ENCODE results near the gene LDB2. TPM values are rescaled to one million over a fixed set of nuclear protein-coding genes. Genes with fewer than 3 reads are reported as not detected.

Gene LDB2
- total and polyA plus RNA-seq, 2 donors (not counting 1 experiment from before 2014, with no cell fraction given) = not detected

DNA sequence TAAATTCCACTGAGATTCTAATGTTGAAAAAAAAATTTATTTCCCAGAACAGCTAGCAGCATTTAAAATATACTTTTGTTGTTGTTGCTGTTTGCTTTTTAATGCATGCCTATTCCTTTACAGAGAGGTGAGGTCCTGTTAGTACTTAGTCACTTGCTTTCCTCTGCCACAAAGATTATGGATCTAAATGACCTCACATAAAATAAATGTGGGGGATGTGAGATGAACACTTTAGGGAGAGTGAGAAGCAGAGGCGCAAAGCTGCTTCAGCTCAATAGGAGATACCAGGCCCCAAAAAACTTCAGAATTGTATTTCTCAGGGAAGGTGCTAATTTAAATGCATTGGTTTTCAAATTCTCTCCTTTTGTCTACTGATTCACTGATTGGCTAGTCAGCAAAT, 4.0 kb downstream of the LDB2 start:
- Histone ChIP-seq H3K4me3 (ENCODE audit: control extremely low read depth in 1 of 5, extremely low read depth in 1 of 5, insufficient read depth in 1 of 5, low read depth in 2 of 5, low read length in 4 of 5) (no peak overlapping the region), H3K79me2 (ENCODE audit: control insufficient read depth, insufficient read depth, low read length) (no peaks in the 10 kb centered on the region), H4K20me1 (ENCODE audit: control insufficient read depth, insufficient read depth, low read length, poor library complexity, severe bottlenecking) (no peaks in the 10 kb centered on the region), H3K9ac (ENCODE audit: low read length) (no peak overlapping the region), H3K36me3 (replicated peaks in 1 of 2; ENCODE audit: control extremely low read depth in 1 of 2, control insufficient read depth in 1 of 2, extremely low read depth in 1 of 2, insufficient read depth in 2 of 2, low read length in 1 of 2) (no peaks in the 10 kb centered on the region), H3K27me3 (replicated peaks in 1 of 4; ENCODE audit: control extremely low read depth in 1 of 4, control insufficient read depth in 3 of 4, insufficient read depth in 4 of 4, low read length in 3 of 4) (peaks cover 0 to 3% (median 0%) of the 10 kb centered on the region in 4 experiments), H3K4me1 (ENCODE audit: control insufficient read depth in 2 of 2, insufficient read depth in 2 of 2, low read length in 2 of 2) (peaks cover 0 to 4% of the 10 kb centered on the region in 2 donors), H3K27ac (ENCODE audit: low read length in 2 of 2) (no peak overlapping the region), H3K4me2 (replicated peaks; ENCODE audit: low read depth, low read length, poor library complexity, severe bottlenecking) (no peak overlapping the region), H3K9me3 (ENCODE audit: control extremely low read depth in 1 of 3, control insufficient read depth in 2 of 3, insufficient read depth in 1 of 3, low read length in 2 of 3) (no peaks in the 10 kb centered on the region), H2AFZ (ENCODE audit: insufficient read depth, low read depth, low read length, poor library complexity, severe bottlenecking) (no peak overlapping the region)
- H3K27ac Mint-ChIP-seq = no peak overlapping the region
- CTCF ChIA-PET = no interaction called here
- no peaks in the 10 kb centered on the region for H3K9me3 Mint-ChIP-seq (ENCODE audit: insufficient read depth)
- ATAC-seq (ENCODE audit: low read depth) (no peak), DNase-seq (no peak)
- H3K27me3 Mint-ChIP-seq = peaks cover 23% of the 10 kb centered on the region
- TF ChIP-seq, protein P1, sequence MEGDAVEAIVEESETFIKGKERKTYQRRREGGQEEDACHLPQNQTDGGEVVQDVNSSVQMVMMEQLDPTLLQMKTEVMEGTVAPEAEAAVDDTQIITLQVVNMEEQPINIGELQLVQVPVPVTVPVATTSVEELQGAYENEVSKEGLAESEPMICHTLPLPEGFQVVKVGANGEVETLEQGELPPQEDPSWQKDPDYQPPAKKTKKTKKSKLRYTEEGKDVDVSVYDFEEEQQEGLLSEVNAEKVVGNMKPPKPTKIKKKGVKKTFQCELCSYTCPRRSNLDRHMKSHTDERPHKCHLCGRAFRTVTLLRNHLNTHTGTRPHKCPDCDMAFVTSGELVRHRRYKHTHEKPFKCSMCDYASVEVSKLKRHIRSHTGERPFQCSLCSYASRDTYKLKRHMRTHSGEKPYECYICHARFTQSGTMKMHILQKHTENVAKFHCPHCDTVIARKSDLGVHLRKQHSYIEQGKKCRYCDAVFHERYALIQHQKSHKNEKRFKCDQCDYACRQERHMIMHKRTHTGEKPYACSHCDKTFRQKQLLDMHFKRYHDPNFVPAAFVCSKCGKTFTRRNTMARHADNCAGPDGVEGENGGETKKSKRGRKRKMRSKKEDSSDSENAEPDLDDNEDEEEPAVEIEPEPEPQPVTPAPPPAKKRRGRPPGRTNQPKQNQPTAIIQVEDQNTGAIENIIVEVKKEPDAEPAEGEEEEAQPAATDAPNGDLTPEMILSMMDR (IDR thresholded peaks at IDR 0.05) = no peak
- no peak for TF ChIP-seq EZH2 (IDR thresholded peaks at IDR 0.05; ENCODE audit: borderline replicate concordance, insufficient read depth, low read depth, low read length, poor library complexity, severe bottlenecking)
- H3K4me1 Mint-ChIP-seq = peaks cover 3% of the 10 kb centered on the region
- intact Hi-C loops (cut with micrococcal nuclease) = no loop called here
- H3K4me3 Mint-ChIP-seq = no peak overlapping the region
- WGBS (ENCODE audit: insufficient coverage) = no CpG with 5 or more reads among the region's 1 CpG
- POLR2A ChIA-PET = no interaction called here

DNA sequence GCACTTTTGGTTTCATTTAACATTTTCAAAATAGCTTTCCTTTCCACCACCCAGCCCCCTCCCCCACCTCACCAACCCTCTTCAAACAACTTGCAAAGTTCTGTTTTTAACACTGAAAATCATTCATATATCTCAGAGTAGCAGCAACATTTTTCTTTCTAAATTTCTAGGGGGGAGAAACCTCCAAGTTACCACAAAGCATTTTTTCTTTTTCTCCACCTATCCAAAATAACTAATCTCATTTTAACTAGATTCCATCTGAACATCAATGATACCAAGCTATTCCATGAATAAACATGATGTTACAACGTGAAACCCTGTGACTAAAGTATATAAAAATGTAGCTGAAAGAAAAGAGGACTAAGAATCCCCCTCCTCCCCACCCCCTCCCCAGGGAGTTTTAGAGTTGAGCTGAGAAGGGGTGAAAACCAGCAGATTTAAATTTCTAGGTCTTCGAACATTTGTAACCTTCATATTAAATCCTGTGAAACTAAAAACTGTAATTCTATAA, 5.2 kb downstream of the LDB2 start:
- Histone ChIP-seq H2AFZ (ENCODE audit: insufficient read depth, low read depth, low read length, poor library complexity, severe bottlenecking) (no peak overlapping the region), H3K4me2 (replicated peaks; ENCODE audit: low read depth, low read length, poor library complexity, severe bottlenecking) (peak overlapping the region; percentile 15), H4K20me1 (ENCODE audit: control insufficient read depth, insufficient read depth, low read length, poor library complexity, severe bottlenecking) (no peaks in the 10 kb centered on the region), H3K79me2 (ENCODE audit: control insufficient read depth, insufficient read depth, low read length) (no peaks in the 10 kb centered on the region), H3K4me3 (ENCODE audit: control extremely low read depth in 1 of 5, extremely low read depth in 1 of 5, insufficient read depth in 1 of 5, low read depth in 2 of 5, low read length in 4 of 5) (no peak overlapping the region), H3K4me1 (ENCODE audit: control insufficient read depth in 2 of 2, insufficient read depth in 2 of 2, low read length in 2 of 2) (peaks cover 0 to 4% of the 10 kb centered on the region in 2 donors), H3K27me3 (replicated peaks in 1 of 4; ENCODE audit: control extremely low read depth in 1 of 4, control insufficient read depth in 3 of 4, insufficient read depth in 4 of 4, low read length in 3 of 4) (peaks cover 0 to 2% (median 0%) of the 10 kb centered on the region in 4 experiments), H3K9me3 (ENCODE audit: control extremely low read depth in 1 of 3, control insufficient read depth in 2 of 3, insufficient read depth in 1 of 3, low read length in 2 of 3) (no peaks in the 10 kb centered on the region), H3K36me3 (replicated peaks in 1 of 2; ENCODE audit: control extremely low read depth in 1 of 2, control insufficient read depth in 1 of 2, extremely low read depth in 1 of 2, insufficient read depth in 2 of 2, low read length in 1 of 2) (no peaks in the 10 kb centered on the region), H3K27ac (ENCODE audit: low read length in 2 of 2) (no peak overlapping the region), H3K9ac (ENCODE audit: low read length) (no peak overlapping the region)
- peaks cover 3% of the 10 kb centered on the region for H3K4me1 Mint-ChIP-seq
- intact Hi-C loops (cut with micrococcal nuclease) = no loop called here
- no peak for ATAC-seq (ENCODE audit: low read depth)
- peaks cover 16% of the 10 kb centered on the region for H3K27me3 Mint-ChIP-seq
- H3K4me3 Mint-ChIP-seq = no peak overlapping the region
- POLR2A ChIA-PET = no interaction called here
- H3K27ac Mint-ChIP-seq = no peak overlapping the region
- WGBS (ENCODE audit: insufficient coverage) = no CpG with 5 or more reads among the region's 2 CpGs
- TF ChIP-seq, protein P1 (IDR thresholded peaks at IDR 0.05) = no peak
- TF ChIP-seq EZH2 (IDR thresholded peaks at IDR 0.05; ENCODE audit: borderline replicate concordance, insufficient read depth, low read depth, low read length, poor library complexity, severe bottlenecking) = no peak
- CTCF ChIA-PET = interaction anchor here (0.7 kb wide), 1 partner anchor 14 kb away, joined by 4 read pairs; no protein-coding TSS in a partner anchor
- H3K9me3 Mint-ChIP-seq (ENCODE audit: insufficient read depth) = no peaks in the 10 kb centered on the region
- DNase-seq = no peak
